A549 (cell line): ENCODE measurements around the gene NCKIPSD.

Source experiments
- EP300 ChIP-seq, 2 experiments: fragments of >200 bp; sonication (Bioruptor Twin); formaldehyde crosslinking; IDR thresholded peaks; 2 replicates in 1 of 2; 3 replicates in 1 of 2; pipeline ENCODE4 v1.6.1; 2016 to 2017
- JUNB ChIP-seq: fragments of >200 bp; sonication (Bioruptor Twin); formaldehyde crosslinking; IDR thresholded peaks from 2 replicates; pipeline ENCODE4 v1.6.1; 2016
- KDM5A ChIP-seq: fragments of 200-600 bp; sonication (generic); IDR thresholded peaks from 2 replicates; pipeline ENCODE4 v1.6.1; 2016; ENCODE audit warnings: antibody characterized with exemption, mild to moderate bottlenecking
- NR3C1 ChIP-seq: fragments of >200 bp; sonication (Bioruptor Twin); formaldehyde crosslinking; IDR thresholded peaks from 3 replicates; pipeline ENCODE4 v1.6.1; 2017
- POLR2A ChIP-seq: IDR thresholded peaks from 2 replicates; pipeline ENCODE4 v1.6.1; 2012; ENCODE audit warnings: mild to moderate bottlenecking, low read length
- SMC3 ChIP-seq: fragments of >200 bp; sonication (Bioruptor Twin); formaldehyde crosslinking; IDR thresholded peaks from 3 replicates; pipeline ENCODE4 v1.6.1; 2018; ENCODE audit warnings: inconsistent platforms
- TF ChIP-seq, protein P1 (sequence below): fragments of >200 bp; sonication (Bioruptor Twin); formaldehyde crosslinking; IDR thresholded peaks from 3 replicates; pipeline ENCODE4 v1.5.1; 2016
- TF ChIP-seq, protein P2 (sequence below): IDR thresholded peaks from 2 replicates; pipeline ENCODE4 v1.6.1; 2012

DNA sequence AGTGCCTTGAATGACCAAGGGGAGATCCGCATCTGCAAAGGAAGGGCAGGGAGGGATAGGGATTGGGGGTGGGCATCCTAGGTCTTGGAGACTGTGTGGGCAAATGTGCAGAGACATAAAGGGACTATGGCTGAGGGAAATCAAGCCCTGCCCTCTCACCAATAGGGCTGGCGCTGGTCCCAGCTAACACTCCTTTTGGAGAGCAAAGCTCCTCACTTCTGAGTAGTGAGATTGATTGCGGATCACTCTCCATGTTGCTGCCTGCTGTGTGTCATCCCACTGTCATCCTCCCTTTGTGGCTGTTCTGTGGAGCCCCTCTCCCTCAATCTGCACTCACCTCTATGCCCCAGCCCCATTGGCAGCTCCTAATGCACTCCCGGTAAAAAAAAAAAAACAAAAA, 20.8 kb downstream of the NCKIPSD start:
- TF ChIP-seq, protein P1, sequence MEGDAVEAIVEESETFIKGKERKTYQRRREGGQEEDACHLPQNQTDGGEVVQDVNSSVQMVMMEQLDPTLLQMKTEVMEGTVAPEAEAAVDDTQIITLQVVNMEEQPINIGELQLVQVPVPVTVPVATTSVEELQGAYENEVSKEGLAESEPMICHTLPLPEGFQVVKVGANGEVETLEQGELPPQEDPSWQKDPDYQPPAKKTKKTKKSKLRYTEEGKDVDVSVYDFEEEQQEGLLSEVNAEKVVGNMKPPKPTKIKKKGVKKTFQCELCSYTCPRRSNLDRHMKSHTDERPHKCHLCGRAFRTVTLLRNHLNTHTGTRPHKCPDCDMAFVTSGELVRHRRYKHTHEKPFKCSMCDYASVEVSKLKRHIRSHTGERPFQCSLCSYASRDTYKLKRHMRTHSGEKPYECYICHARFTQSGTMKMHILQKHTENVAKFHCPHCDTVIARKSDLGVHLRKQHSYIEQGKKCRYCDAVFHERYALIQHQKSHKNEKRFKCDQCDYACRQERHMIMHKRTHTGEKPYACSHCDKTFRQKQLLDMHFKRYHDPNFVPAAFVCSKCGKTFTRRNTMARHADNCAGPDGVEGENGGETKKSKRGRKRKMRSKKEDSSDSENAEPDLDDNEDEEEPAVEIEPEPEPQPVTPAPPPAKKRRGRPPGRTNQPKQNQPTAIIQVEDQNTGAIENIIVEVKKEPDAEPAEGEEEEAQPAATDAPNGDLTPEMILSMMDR: no peak
- TF ChIP-seq SMC3 (no peak), EP300 (IDR thresholded peaks at IDR 0.05) (no peak), KDM5A (no peak), POLR2A (no peak), JUNB (no peak), NR3C1 (no peak)
- TF ChIP-seq, protein P2, sequence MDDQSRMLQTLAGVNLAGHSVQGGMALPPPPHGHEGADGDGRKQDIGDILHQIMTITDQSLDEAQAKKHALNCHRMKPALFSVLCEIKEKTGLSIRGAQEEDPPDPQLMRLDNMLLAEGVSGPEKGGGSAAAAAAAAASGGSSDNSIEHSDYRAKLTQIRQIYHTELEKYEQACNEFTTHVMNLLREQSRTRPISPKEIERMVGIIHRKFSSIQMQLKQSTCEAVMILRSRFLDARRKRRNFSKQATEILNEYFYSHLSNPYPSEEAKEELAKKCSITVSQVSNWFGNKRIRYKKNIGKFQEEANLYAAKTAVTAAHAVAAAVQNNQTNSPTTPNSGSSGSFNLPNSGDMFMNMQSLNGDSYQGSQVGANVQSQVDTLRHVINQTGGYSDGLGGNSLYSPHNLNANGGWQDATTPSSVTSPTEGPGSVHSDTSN: no peak
